HG02571 (cell line): ENCODE data around the gene TRIM66.

ENCODE experiments used
- ATAC-seq: cut with Tn5 transposase; IDR thresholded peaks from one replicate; pipeline ENCODE4 v1.9.1; 2021; ENCODE audit warnings: mild to moderate bottlenecking, moderate library complexity; ENCODE audit not compliant: unreplicated experiment

Gene TRIM66

DNA sequence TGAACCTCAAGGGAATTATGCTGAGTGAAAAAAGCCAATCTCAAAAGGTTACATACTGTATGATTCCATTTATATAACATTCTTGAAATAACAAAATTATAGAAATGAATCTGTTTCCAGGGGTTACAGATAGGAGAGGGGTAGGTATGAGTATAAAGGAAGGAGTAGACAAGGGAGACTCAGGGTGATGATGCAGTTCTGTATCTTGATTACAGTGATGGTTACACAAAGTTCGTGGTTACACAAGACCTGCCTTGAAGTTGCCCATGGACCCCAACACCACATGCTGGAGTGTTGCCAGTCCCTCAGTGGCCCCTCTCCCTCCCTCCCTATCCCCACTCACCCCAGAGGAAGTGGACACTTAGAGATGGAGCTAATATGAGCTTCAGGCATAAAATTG is 108.7 kb downstream of the TRIM66 start:
- no peak for ATAC-seq

DNA sequence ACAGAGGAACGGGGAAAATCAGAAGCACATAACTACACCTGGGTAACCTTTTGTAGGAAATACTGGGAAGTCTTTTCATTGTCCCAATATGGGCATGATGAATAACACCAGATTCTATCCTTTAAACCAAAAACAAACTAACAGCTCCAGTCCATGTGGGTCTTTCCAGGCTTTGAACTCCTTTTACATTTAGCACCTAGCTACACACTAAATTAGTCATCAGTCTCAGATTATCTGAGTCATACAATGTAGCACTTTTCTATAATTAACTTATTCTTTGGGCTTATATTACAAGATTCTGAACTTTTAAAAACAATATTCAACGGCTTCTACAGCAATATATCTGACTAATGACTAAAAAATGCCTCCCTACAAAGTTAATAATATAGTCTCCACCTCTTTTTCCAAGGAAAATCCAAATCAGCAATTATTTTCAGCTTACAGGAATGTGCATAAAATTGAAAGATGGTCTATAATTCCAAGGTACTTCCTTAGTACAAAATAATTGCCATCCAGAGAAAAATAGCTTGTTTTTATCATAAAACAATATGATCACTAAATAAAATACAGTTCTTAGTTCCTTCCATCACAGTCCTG is 114.8 kb downstream of the TRIM66 start:
- ATAC-seq: no peak

DNA sequence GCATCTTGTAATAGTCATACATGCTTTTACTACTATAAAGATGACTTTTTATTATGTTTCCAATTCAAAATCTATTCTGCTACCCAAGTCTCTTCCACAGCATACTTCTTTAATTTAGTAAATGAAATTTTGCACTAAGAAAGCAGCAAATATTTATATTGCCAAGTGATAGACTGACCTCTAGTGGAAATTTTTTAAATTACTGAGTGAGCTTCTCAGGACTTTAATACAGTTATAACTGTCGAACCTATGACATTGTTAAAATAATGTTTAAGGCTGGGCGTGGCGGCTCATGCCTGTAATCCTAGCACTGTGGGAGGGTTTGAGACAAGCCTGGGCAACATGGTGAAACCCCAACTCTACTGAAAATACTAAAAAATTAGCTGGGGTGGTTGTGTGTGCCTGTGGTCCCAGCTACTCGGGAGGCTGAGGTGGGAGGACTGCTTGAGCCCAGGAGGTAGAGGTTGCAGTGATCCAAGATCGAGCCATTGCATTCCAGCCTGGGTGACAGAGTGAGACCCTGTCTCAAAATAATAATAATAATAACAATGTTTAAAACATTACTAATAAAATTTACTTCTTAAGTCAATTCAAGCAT is 115.8 kb downstream of the TRIM66 start:
- ATAC-seq: no peak

DNA sequence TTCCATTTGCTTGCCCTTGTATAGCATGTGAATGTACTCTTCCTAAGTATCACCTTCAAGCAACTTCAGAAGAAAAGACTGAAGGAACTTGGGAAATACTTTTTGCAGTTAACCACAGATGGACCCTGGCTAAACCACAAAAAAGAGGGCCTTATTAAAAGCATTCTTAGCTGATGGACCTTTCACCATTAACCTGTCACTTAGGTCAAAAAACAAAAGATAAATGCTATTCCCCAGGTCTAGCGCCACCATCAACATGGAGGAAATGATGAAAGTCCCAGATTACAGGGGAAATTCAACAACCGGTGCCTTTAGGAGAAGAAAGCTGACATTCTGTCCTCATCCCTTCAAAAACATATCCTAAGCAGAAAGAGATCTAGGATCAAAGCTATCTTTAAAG is 117.9 kb downstream of the TRIM66 start:
- no peak for ATAC-seq
